ENCODE data around the gene NECTIN1. TPM values are rescaled to one million over a fixed set of nuclear protein-coding genes. Genes with fewer than 3 reads are reported as not detected.

NECTIN1 gene
- total and polyA plus RNA-seq, 2 of the 13 experiments (the other 11 are each of a cell fraction or from before 2014, with no cell fraction given): 3.9 to 7.3 TPM

DNA sequence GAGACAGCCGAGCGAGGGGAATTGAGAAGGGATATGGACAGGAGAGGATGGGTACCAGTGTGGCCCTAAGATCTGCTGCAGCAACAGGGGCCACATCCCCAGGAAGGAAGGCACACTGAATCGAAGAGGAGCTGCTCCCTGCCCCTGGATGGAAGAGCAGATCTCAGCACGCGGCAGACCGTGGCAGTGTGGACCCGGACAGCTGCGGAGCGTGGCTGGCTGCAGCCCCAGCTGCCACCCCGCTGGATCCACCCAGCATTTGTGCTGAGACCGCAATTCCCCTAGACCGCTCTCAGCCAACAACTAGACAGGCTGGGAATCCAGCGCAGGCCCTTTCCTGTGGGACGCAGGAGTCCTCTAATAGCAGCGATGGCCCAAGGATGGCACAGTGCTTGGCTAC lies 94.7 kb downstream of the NECTIN1 start:
- no peak for DNase-seq (ENCODE audit: low spot score)
- H3K9me3 ChIP-seq (ENCODE audit: low read length): no peaks in the 10 kb centered on the region
- H3K27me3 ChIP-seq (ENCODE audit: control insufficient read depth in 1 of 2, insufficient read depth in 2 of 2, low read length in 2 of 2): peaks cover 4 to 40% of the 10 kb centered on the region in 2 experiments; a peak in 4 of 5 replicates
- H3K36me3 ChIP-seq (replicated peaks in 1 of 2; ENCODE audit: control insufficient read depth in 1 of 2, insufficient read depth in 2 of 2, low read length in 2 of 2): no peaks in the 10 kb centered on the region
- no peaks in the 10 kb centered on the region for H3K4me1 ChIP-seq (ENCODE audit: insufficient read depth, low read length)
- H3K79me2 ChIP-seq (ENCODE audit: insufficient read depth, low read length): no peaks in the 10 kb centered on the region
- BruUV-seq (replicated peaks): no TSS peak
- H3K4me3 ChIP-seq (replicated peaks in 1 of 3; ENCODE audit: insufficient read depth in 1 of 3, low read depth in 2 of 3, low read length in 3 of 3): no peak overlapping the region
- H3K27ac ChIP-seq (ENCODE audit: extremely low read length, insufficient read depth, low read length): no peak overlapping the region
- CTCF ChIA-PET (ENCODE audit: low intra/inter-chr PET ratio, low total read pairs): no interaction called here
- H4K20me1 ChIP-seq (ENCODE audit: insufficient read depth, low read length): 0 out of 2 replicates have a peak, but pooled peaks cover 3% of the 10 kb centered on the region
- TF ChIP-seq, protein P1, sequence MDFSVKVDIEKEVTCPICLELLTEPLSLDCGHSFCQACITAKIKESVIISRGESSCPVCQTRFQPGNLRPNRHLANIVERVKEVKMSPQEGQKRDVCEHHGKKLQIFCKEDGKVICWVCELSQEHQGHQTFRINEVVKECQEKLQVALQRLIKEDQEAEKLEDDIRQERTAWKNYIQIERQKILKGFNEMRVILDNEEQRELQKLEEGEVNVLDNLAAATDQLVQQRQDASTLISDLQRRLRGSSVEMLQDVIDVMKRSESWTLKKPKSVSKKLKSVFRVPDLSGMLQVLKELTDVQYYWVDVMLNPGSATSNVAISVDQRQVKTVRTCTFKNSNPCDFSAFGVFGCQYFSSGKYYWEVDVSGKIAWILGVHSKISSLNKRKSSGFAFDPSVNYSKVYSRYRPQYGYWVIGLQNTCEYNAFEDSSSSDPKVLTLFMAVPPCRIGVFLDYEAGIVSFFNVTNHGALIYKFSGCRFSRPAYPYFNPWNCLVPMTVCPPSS (IDR thresholded peaks at IDR 0.05): no peak
- TF ChIP-seq MAF1 (CRISPR knock-in tag; IDR thresholded peaks at IDR 0.05; ENCODE audit: borderline replicate concordance) (no peak), ZNF451 (CRISPR knock-in tag; IDR thresholded peaks at IDR 0.05) (no peak), KDM2A (CRISPR knock-in tag; IDR thresholded peaks at IDR 0.05; ENCODE audit: borderline replicate concordance, low read depth) (no peak), CEBPG (CRISPR knock-in tag; IDR thresholded peaks at IDR 0.05) (no peak), ZNF468 (CRISPR knock-in tag; IDR thresholded peaks at IDR 0.05) (no peak)
- TF ChIP-seq, protein P2, sequence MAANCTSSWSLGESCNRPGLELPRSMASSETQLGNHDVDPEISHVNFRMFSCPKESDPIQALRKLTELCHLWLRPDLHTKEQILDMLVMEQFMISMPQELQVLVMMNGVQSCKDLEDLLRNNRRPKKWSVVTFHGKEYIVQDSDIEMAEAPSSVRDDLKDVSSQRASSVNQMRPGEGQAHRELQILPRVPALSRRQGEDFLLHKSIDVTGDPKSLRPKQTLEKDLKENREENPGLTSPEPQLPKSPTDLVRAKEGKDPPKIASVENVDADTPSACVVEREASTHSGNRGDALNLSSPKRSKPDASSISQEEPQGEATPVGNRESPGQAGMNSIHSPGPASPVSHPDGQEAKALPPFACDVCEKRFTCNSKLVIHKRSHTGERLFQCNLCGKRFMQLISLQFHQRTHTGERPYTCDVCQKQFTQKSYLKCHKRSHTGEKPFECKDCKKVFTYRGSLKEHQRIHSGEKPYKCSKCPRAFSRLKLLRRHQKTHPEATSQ (CRISPR knock-in tag; IDR thresholded peaks at IDR 0.05; ENCODE audit: borderline replicate concordance): no peak
- 81% methylated on average over 12 of the region's 15 CpGs for WGBS (ENCODE audit: low lambda C conversion rate)
- no peak overlapping the region for H2AFZ ChIP-seq (ENCODE audit: low read length)
- no peak overlapping the region for H3K9ac ChIP-seq (ENCODE audit: insufficient read depth, low read depth, low read length)
- no peak overlapping the region for H3K4me2 ChIP-seq (ENCODE audit: low read depth, low read length)
- ATAC-seq: no peak
- in situ Hi-C loops (cut with HindIII; ENCODE audit: extremely low pct_ligation_motif_present, low pct_unique_long_range_greater_than_20kb): no loop called here
- POLR2A ChIA-PET: no interaction called here
- FAIRE-seq: no peak
- intact Hi-C loops (cut with micrococcal nuclease; ENCODE audit: unreplicated experiment): no loop called here

All from HepG2 (cell line).